HCT116 (cell line): ENCODE measurements around the gene ADAP2. TPM values are rescaled to one million over a fixed set of nuclear protein-coding genes. Genes with fewer than 3 reads are reported as not detected.
"Not testable (repeated sequence)": the region's sequence is repeated elsewhere in the genome, so short reads cannot be mapped to it uniquely, and the experiment has no call there.

Source experiments
- ATAC-seq: fragments of 200-7000 bp; cut with Tn5 transposase; 2 replicates; pipeline ENCODE4 v1.9.1; 2020; ENCODE audit warnings: mild to moderate bottlenecking, moderate library complexity
- BruUV-seq: library from RNA; stranded (reverse); fragments of 400-500 nt; replicated peaks from 2 replicates; lab custom pipeline; 2021; lab: Mats Ljungman, UMichigan
- CTCF ChIA-PET: fragments of 300-600 bp; sonication (Branson Sonifier 250); formaldehyde crosslinking; loops from one replicate; lab custom pipeline; 2021; ENCODE audit warnings: antibody characterized with exemption; lab: Charles Lee
- POLR2A ChIA-PET: fragments of 300-600, 350-600 bp; sonication (Branson Sonifier 250); formaldehyde crosslinking; loops from one replicate; lab custom pipeline; 2021; ENCODE audit warnings: antibody characterized with exemption; lab: Charles Lee
- RAD21 ChIA-PET, 2 experiments: fragments of 300-600 bp; sonication (Branson Sonifier 250); formaldehyde crosslinking; loops; one replicate each; lab custom pipeline; 2023; ENCODE audit warnings: low total read pairs in 2 of 2; ENCODE audit not compliant: uncharacterized antibody in 2 of 2, unreplicated experiment in 2 of 2, low non-redundant PET in 1 of 2; lab: Charles Lee
- DNase-seq: peaks from one replicate; pipeline ENCODE4 v3.0.0-alpha.2; 2010; ENCODE audit warnings: low read depth, low spot score
- H2AFZ ChIP-seq: fragments of 200-600 bp; shearing (Covaris generic), sonication (generic); 2 replicates; pipeline ENCODE4 v1.6.1; 2017; ENCODE audit warnings: low read depth, mixed run types, mixed read lengths, antibody characterized with exemption, low read length; ENCODE audit not compliant: poor library complexity, severe bottlenecking
- H3K27ac ChIP-seq: 2 replicates; pipeline ENCODE4 v1.5.1; 2012; ENCODE audit warnings: low read depth, low read length
- H3K27me3 ChIP-seq: fragments of 200-600 bp; sonication (generic); 2 replicates; pipeline ENCODE4 v1.6.1; 2016; ENCODE audit warnings: mixed run types, low read length, mixed read lengths; ENCODE audit not compliant: insufficient read depth
- H3K36me3 ChIP-seq, 2 experiments: fragments of 200-500 bp in 1 of 2; fragments of 200-600 bp in 1 of 2; sonication (Bioruptor generic) in 1 of 2; sonication (generic) in 1 of 2; 2 replicates each; pipeline versions ENCODE4 v1.5.1 to v1.6.1; 2014 to 2016; ENCODE audit warnings: low read length in 2 of 2, inconsistent platforms in 1 of 2, mixed read lengths in 1 of 2, mixed run types in 1 of 2; ENCODE audit not compliant: insufficient read depth in 2 of 2, control insufficient read depth in 1 of 2
- H3K4me1 ChIP-seq, 2 experiments: fragments of 200-600 bp in 1 of 2; sonication (generic) in 1 of 2; 2 replicates each; pipeline versions ENCODE4 v1.5.1 to v1.6.1; 2012 to 2017; ENCODE audit warnings: low read length in 2 of 2, inconsistent platforms in 1 of 2, mild to moderate bottlenecking in 1 of 2, mixed read lengths in 1 of 2, mixed run types in 1 of 2, moderate library complexity in 1 of 2; ENCODE audit not compliant: insufficient read depth in 2 of 2, control insufficient read depth in 1 of 2
- H3K4me2 ChIP-seq: fragments of 200-600 bp; sonication (generic); 2 replicates; pipeline ENCODE4 v1.6.1; 2017; ENCODE audit warnings: mixed run types, low read length, mixed read lengths
- H3K4me3 ChIP-seq, 2 experiments: fragments of 200-600 bp in 1 of 2; sonication (generic) in 1 of 2; replicated peaks in 1 of 2; 2 replicates each; pipeline ENCODE4 v1.5.1; 2011 to 2016; ENCODE audit warnings: low read length in 2 of 2, control low read depth in 1 of 2, low read depth in 1 of 2, mild to moderate bottlenecking in 1 of 2, mixed read lengths in 1 of 2, mixed run types in 1 of 2
- H3K79me2 ChIP-seq: fragments of 200-600 bp; sonication (generic); 2 replicates; pipeline ENCODE4 v1.6.1; 2017; ENCODE audit warnings: mild to moderate bottlenecking, mixed run types, low read length, moderate library complexity, mixed read lengths; ENCODE audit not compliant: insufficient read depth
- H3K9ac ChIP-seq: fragments of 200-600 bp; sonication (generic); 2 replicates; pipeline ENCODE4 v1.6.1; 2016; ENCODE audit warnings: low read length, mixed read lengths
- H3K9me2 ChIP-seq: fragments of 200-600 bp; sonication (generic), shearing (Covaris generic); 2 replicates; pipeline ENCODE4 v1.6.1; 2017; ENCODE audit warnings: mixed run types, mild to moderate bottlenecking, moderate library complexity; ENCODE audit not compliant: insufficient read depth
- H3K9me3 ChIP-seq, 2 experiments: fragments of 200-500 bp in 1 of 2; fragments of 200-600 bp in 1 of 2; sonication (Bioruptor generic) in 1 of 2; sonication (generic) in 1 of 2; 2 replicates each; pipeline ENCODE4 v1.6.1; 2014 to 2017; ENCODE audit warnings: low read length in 2 of 2, mixed read lengths in 2 of 2, inconsistent platforms in 1 of 2, low read depth in 1 of 2, mild to moderate bottlenecking in 1 of 2, mixed run types in 1 of 2, moderate library complexity in 1 of 2; ENCODE audit not compliant: control insufficient read depth in 1 of 2, insufficient read depth in 1 of 2
- H4K20me1 ChIP-seq: fragments of 200-600 bp; sonication (generic), shearing (Covaris generic); 2 replicates; pipeline ENCODE4 v1.6.1; 2017; ENCODE audit warnings: mixed run types, mild to moderate bottlenecking, moderate library complexity; ENCODE audit not compliant: insufficient read depth
- CBX3 ChIP-seq: IDR thresholded peaks from 2 replicates; pipeline ENCODE4 v1.6.1; 2012; ENCODE audit warnings: low read depth
- EGR1 ChIP-seq: IDR thresholded peaks from 2 replicates; pipeline ENCODE4 v1.6.1; 2012; ENCODE audit warnings: low read depth
- FOSL1 ChIP-seq: IDR thresholded peaks from 2 replicates; pipeline ENCODE4 v1.6.1; 2012; ENCODE audit warnings: low read depth
- SIN3A ChIP-seq: IDR thresholded peaks from 2 replicates; pipeline ENCODE4 v1.6.1; 2012; ENCODE audit warnings: low read depth
- ZNF274 ChIP-seq: fragments of 200-500 bp; sonication (Bioruptor generic); IDR thresholded peaks from 2 replicates; pipeline ENCODE4 v1.6.1; 2014; ENCODE audit warnings: mild to moderate bottlenecking, low read depth, low read length, inconsistent platforms
- intact Hi-C: fragments of 100-400 bp; cut with micrococcal nuclease; formaldehyde crosslinking; loops from 2 replicates; pipeline ENCODE4 v1.10.0; 2022
- total RNA-seq: library from RNA; stranded (reverse); gene quantifications from one replicate; pipeline ENCODE4 v1.2.1, GENCODE V29; 2021; ENCODE audit not compliant: unreplicated experiment
- TF ChIP-seq, protein P1 (sequence below): IDR thresholded peaks from 2 replicates; pipeline ENCODE4 v1.6.1; 2012
- TF ChIP-seq, protein P2 (sequence below): IDR thresholded peaks from 2 replicates; pipeline ENCODE4 v1.6.1; 2012
- TF ChIP-seq, protein P3 (sequence below): IDR thresholded peaks from 2 replicates; pipeline ENCODE4 v1.6.1; 2011; ENCODE audit warnings: mild to moderate bottlenecking, low read length, moderate library complexity; ENCODE audit not compliant: insufficient replicate concordance; ENCODE audit errors: extremely low read depth

Gene ADAP2
- total RNA-seq, 1 experiment from 2014 or later, result 17.2 TPM

DNA sequence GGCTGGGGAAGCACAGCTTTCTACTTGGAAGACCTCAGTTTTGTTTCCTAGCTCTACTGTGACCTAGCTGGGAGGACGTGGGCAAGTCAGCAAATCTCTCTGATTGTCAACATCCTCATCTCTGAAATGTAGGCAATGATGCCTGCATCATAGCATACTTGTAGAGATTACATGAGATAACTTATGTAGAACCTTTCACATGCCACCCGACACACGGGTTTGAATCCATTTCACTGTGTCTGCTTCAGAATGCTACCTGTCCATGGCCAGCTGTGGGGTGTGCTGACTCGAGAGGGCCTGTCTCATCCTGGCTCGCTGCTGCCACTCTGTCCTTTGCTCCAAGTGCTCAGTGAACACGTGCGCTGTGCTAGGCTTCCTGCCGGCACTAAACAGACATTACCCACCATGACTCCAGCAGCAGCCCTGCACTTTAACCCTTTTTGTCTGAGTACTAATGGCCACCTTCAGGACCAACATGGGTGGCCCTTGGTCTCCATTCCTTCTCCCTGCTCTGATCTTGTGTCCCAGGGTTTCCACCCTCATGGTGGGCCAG, 7.4 kb downstream of the ADAP2 start:
- H3K27ac ChIP-seq, result no peak overlapping the region
- ATAC-seq (no peak), DNase-seq (no peak)
- H3K9me2 ChIP-seq, result no peaks in the 10 kb centered on the region
- H3K36me3 ChIP-seq, result peaks cover 0 to 2% of the 10 kb centered on the region in 2 experiments; a peak in 1 of 4 replicates
- intact Hi-C loops, result no loop called here
- H4K20me1 ChIP-seq, result no peaks in the 10 kb centered on the region
- H2AFZ ChIP-seq, result no peak overlapping the region
- POLR2A ChIA-PET, result no interaction called here
- BruUV-seq, result no TSS peak
- H3K4me1 ChIP-seq, result no peaks in the 10 kb centered on the region
- no peaks in the 10 kb centered on the region for H3K9me3 ChIP-seq
- TF ChIP-seq EGR1 (no peak), FOSL1 (no peak), ZNF274 (no peak), CBX3 (no peak), SIN3A (no peak)
- TF ChIP-seq, protein P1, sequence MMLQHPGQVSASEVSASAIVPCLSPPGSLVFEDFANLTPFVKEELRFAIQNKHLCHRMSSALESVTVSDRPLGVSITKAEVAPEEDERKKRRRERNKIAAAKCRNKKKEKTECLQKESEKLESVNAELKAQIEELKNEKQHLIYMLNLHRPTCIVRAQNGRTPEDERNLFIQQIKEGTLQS, result no peak
- TF ChIP-seq, protein P2, sequence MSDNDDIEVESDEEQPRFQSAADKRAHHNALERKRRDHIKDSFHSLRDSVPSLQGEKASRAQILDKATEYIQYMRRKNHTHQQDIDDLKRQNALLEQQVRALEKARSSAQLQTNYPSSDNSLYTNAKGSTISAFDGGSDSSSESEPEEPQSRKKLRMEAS, result no peak
- TF ChIP-seq, protein P3, sequence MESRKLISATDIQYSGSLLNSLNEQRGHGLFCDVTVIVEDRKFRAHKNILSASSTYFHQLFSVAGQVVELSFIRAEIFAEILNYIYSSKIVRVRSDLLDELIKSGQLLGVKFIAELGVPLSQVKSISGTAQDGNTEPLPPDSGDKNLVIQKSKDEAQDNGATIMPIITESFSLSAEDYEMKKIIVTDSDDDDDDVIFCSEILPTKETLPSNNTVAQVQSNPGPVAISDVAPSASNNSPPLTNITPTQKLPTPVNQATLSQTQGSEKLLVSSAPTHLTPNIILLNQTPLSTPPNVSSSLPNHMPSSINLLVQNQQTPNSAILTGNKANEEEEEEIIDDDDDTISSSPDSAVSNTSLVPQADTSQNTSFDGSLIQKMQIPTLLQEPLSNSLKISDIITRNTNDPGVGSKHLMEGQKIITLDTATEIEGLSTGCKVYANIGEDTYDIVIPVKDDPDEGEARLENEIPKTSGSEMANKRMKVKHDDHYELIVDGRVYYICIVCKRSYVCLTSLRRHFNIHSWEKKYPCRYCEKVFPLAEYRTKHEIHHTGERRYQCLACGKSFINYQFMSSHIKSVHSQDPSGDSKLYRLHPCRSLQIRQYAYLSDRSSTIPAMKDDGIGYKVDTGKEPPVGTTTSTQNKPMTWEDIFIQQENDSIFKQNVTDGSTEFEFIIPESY, result no peak
- RAD21 ChIA-PET, result no interaction called here
- no peak overlapping the region for H3K4me3 ChIP-seq
- H3K27me3 ChIP-seq, result no peaks in the 10 kb centered on the region
- H3K9ac ChIP-seq, result no peak overlapping the region
- CTCF ChIA-PET, result no interaction called here
- H3K4me2 ChIP-seq, result no peak overlapping the region
- H3K79me2 ChIP-seq, result no peaks in the 10 kb centered on the region

DNA sequence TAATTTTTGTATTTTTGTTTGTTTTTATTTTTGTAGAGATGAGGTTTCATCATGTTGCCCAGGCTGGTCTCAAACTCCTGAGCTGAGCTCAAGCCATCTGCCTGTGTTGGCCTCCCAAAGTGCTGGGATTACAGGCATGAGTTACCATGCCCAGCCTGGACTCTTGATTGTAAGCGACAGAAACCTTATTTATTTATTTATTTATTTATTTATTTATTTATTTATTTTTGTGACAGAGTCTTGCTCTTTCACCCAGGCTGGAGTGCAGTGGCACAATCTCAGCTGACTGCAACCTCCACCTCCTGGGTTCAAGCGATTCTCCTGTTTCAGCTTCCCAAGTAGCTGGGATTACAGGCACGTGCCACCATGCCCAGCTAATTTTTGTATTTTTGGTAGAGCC, 8.1 kb downstream of the ADAP2 start:
- H3K9ac ChIP-seq, H3K79me2 ChIP-seq, H3K9me3 ChIP-seq, H3K27me3 ChIP-seq, RAD21 ChIA-PET, H4K20me1 ChIP-seq, H3K4me2 ChIP-seq, BruUV-seq, CTCF ChIA-PET, H3K9me2 ChIP-seq, DNase-seq, H3K36me3 ChIP-seq, intact Hi-C loops, POLR2A ChIA-PET, ATAC-seq, H3K4me3 ChIP-seq, H2AFZ ChIP-seq, H3K27ac ChIP-seq, H3K4me1 ChIP-seq: not testable (repeated sequence)
